Left ventricle myocardium inferior (tissue), 1 donor: Measurements from ENCODE around the gene KLHL29. TPM values are rescaled to one million over a fixed set of nuclear protein-coding genes. Genes with fewer than 3 reads are reported as not detected.

Source experiments
- DNase-seq: peaks from one replicate; pipeline ENCODE4 v3.0.0-alpha.2; 2020
- H3K27ac ChIP-seq: fragments of 200-600 bp; replicated peaks from 2 replicates; pipeline ENCODE4 v1.8.0; 2021
- H3K27me3 ChIP-seq: fragments of 200-600 bp; 2 replicates; pipeline ENCODE4 v1.8.0; 2021; ENCODE audit warnings: low read depth
- H3K36me3 ChIP-seq: fragments of 200-600 bp; 2 replicates; pipeline ENCODE4 v1.8.0; 2021
- H3K4me1 ChIP-seq: fragments of 200-600 bp; 2 replicates; pipeline ENCODE4 v1.8.0; 2021
- H3K4me3 ChIP-seq: fragments of 200-600 bp; 2 replicates; pipeline ENCODE4 v1.8.0; 2021; ENCODE audit warnings: mild to moderate bottlenecking, moderate library complexity
- H3K9me3 ChIP-seq: fragments of 200-600 bp; replicated peaks from 2 replicates; pipeline ENCODE4 v1.8.0; 2021
- CTCF ChIP-seq: fragments of 200-600 bp; IDR thresholded peaks from 2 replicates; pipeline ENCODE4 v1.8.0; 2021; ENCODE audit warnings: antibody characterized with exemption, mild to moderate bottlenecking, borderline replicate concordance
- intact Hi-C: fragments of 100-400 bp; cut with micrococcal nuclease; formaldehyde crosslinking; loops from one replicate; pipeline ENCODE4 v1.11.0; 2022
- total RNA-seq: library from RNA; stranded (reverse); fragmentation: NEBNext Ultra II Directional; extraction: Animal tissue kit (Norgen Biotek cat#: 25700); gene quantifications from one replicate; pipeline ENCODE4 v1.2.1, GENCODE V29; 2021
- donor health status: DM: no; HTN: yes; CAD: no; lungs with severe emphysema.

Gene KLHL29
- total RNA-seq, 1 donor from 2014 or later, result 1.1 TPM

DNA sequence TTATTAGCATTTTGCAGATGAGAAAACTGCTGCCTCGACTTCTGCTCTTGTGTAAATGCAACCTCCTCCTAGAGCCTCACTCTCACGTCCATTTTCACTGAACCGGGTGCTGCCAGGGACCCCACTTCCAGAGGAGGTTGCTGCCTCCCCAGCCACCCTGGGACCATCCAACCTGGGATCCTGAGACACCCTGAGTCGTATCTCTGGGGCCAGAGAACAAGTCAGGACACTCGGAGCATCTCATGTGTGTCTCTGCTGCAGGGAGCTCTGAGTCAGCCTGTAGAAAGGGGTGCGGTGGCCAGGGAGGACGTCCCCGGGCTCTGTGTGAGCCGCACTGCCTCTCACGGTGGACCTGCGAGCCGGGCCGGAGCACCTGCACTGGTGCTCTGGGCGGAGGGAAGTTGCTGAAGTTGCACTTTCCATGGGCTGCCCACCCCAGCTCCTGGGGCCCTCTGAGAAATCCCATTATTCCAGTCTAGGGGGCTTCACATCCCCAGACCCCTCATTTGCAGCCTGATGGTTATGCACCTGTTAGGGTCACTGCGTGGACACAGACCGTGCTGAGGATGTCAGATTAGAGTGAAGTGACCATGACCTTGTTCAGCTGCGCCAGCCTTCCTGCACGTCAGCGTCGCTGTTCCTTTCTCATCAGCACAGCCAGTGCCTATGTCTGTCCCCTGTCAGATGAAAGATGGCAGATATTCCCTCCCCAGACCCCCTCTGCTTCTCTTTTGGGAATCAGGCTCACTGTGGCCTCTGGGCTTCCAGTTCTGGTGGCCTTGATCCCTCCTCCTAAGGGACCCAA is 230.4 kb downstream of the KLHL29 start:
- no peak for DNase-seq
- no peak for TF ChIP-seq CTCF
- Histone ChIP-seq H3K27me3 (no peaks in the 10 kb centered on the region), H3K4me3 (no peak overlapping the region), H3K4me1 (peaks cover 35% of the 10 kb centered on the region), H3K36me3 (no peaks in the 10 kb centered on the region), H3K27ac (no peak overlapping the region), H3K9me3 (peaks cover 21% of the 10 kb centered on the region)
- intact Hi-C loops, result no loop called here

- H3K27ac ChIP-seq, result peak overlapping the region; percentile 86
- intact Hi-C loops, result no loop called here
- H3K4me1 ChIP-seq, result peaks cover 47% of the 10 kb centered on the region
- H3K36me3 ChIP-seq, result no peaks in the 10 kb centered on the region
- DNase-seq, result no peak
- H3K9me3 ChIP-seq, result peaks cover 14% of the 10 kb centered on the region
- no peaks in the 10 kb centered on the region for H3K27me3 ChIP-seq
- no peak overlapping the region for H3K4me3 ChIP-seq
- no peak for TF ChIP-seq CTCF
These were observed 231.7 kb downstream of the KLHL29 start for GRCh38 chr2:23616630-23617029.

- Histone ChIP-seq H3K36me3 (no peaks in the 10 kb centered on the region), H3K4me3 (peak overlapping the region; percentile 45), H3K9me3 (peaks cover 8% of the 10 kb centered on the region), H3K4me1 (peaks cover 47% of the 10 kb centered on the region), H3K27me3 (no peaks in the 10 kb centered on the region), H3K27ac (peak overlapping the region; percentile 86)
- DNase-seq, result peak; percentile 51
- intact Hi-C loops, result no loop called here
- TF ChIP-seq CTCF, result peak; percentile 64
These were observed 232.3 kb downstream of the KLHL29 start for GRCh38 chr2:23617167-23617810.

DNA sequence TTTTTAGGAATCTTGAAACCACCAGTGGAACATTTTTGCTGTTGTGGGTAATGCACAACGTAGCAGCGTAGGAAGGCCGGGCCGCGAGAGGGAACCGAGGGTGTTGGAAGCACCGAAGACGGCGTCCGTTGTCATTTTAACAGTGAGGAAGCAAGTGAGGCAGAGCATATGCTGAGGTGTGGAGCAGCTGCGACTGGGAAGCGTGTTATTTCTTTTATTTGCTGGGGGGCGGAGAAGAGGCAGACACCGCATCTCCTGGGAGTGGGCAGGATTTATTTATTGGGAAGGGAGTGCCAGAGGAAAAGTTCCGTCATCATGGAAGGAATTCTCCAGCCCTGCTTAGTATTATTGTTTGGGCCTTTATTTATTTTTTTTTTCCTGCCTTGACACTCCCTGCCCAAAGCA is 232.8 kb downstream of the KLHL29 start:
- DNase-seq, result peak; percentile 33
- H3K9me3 ChIP-seq, result peaks cover 2% of the 10 kb centered on the region
- H3K27me3 ChIP-seq, result no peaks in the 10 kb centered on the region
- H3K27ac ChIP-seq, result peak overlapping the region; percentile 86
- intact Hi-C loops, result no loop called here
- peaks cover 47% of the 10 kb centered on the region for H3K4me1 ChIP-seq
- H3K36me3 ChIP-seq, result no peaks in the 10 kb centered on the region
- peak overlapping the region; percentile 45 for H3K4me3 ChIP-seq
- TF ChIP-seq CTCF, result no peak

GRCh38 chr2:23618265-23618664 is 233.3 kb downstream of the KLHL29 start:
- Histone ChIP-seq H3K27me3 (no peaks in the 10 kb centered on the region), H3K4me1 (peaks cover 47% of the 10 kb centered on the region), H3K27ac (peak overlapping the region; percentile 86), H3K4me3 (no peak overlapping the region), H3K36me3 (no peaks in the 10 kb centered on the region), H3K9me3 (no peaks in the 10 kb centered on the region)
- intact Hi-C loops, result no loop called here
- no peak for TF ChIP-seq CTCF
- no peak for DNase-seq
